Type B pancreatic cell (in vitro differentiated cells): Measurements from ENCODE around the gene BMP6. TPM values are rescaled to one million over a fixed set of nuclear protein-coding genes. Genes with fewer than 3 reads are reported as not detected.

Experiments
- DNase-seq: peaks from one replicate; pipeline ENCODE4 v3.0.0; 2021; ENCODE audit warnings: mixed read lengths; ENCODE audit not compliant: unreplicated experiment; ENCODE audit errors: extremely low spot score
- H3K27ac Mint-ChIP-seq: 2 replicates; pipeline ENCODE4 v1.8.0; 2021; ENCODE audit warnings: mild to moderate bottlenecking, mixed read lengths
- H3K27me3 Mint-ChIP-seq: 2 replicates; pipeline ENCODE4 v1.8.0; 2021; ENCODE audit warnings: mixed read lengths
- H3K36me3 Mint-ChIP-seq: 2 replicates; pipeline ENCODE4 v1.8.0; 2021; ENCODE audit warnings: mixed read lengths
- H3K4me1 Mint-ChIP-seq: one replicate; pipeline ENCODE4 v1.8.0; 2021; ENCODE audit warnings: mixed read lengths; ENCODE audit not compliant: unreplicated experiment
- H3K4me3 Mint-ChIP-seq: 2 replicates; pipeline ENCODE4 v1.8.0; 2021; ENCODE audit warnings: mild to moderate bottlenecking, mixed read lengths
- H3K9me3 Mint-ChIP-seq: 2 replicates; pipeline ENCODE4 v1.8.0; 2021; ENCODE audit warnings: mixed read lengths
- total RNA-seq: library from RNA; stranded (reverse); gene quantifications from 2 replicates; pipeline ENCODE4 v1.2.1, GENCODE V29; 2021; ENCODE audit warnings: low replicate concordance
- TF ChIP-seq, protein P1 (sequence below): fragments of 200-600 bp; sonication (generic); conservative IDR thresholded peaks from 2 replicates; pipeline ENCODE4 v1.5.0; 2021; ENCODE audit warnings: antibody characterized with exemption, mild to moderate bottlenecking

The BMP6 gene
- total RNA-seq, 1 donor from 2014 or later = 1.8 TPM

DNA sequence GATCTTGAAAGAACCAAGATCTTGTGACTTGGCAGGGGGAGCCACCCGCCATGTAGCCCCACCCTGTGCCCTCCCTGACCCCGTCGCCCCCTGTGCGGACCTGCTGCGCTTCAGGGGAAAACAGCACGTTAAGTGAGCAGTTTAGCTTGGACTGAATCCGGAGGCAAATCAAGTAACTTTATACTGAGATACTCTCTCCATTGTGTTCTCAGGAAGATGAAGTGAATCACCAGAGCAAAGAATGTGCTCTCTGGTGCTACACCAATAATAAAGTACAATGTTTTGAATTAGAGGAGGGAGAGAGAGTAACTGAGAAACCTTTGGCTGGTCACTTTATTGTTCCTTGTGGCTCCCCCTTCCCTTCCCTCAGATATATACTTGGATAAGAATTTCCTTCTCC, 101.2 kb downstream of the BMP6 start:
- Mint-ChIP-seq H3K4me1 (peaks cover 12% of the 10 kb centered on the region), H3K4me3 (no peak overlapping the region), H3K27ac (no peak overlapping the region), H3K36me3 (no peaks in the 10 kb centered on the region), H3K27me3 (peaks cover 5% of the 10 kb centered on the region), H3K9me3 (no peaks in the 10 kb centered on the region)
- TF ChIP-seq, protein P1, sequence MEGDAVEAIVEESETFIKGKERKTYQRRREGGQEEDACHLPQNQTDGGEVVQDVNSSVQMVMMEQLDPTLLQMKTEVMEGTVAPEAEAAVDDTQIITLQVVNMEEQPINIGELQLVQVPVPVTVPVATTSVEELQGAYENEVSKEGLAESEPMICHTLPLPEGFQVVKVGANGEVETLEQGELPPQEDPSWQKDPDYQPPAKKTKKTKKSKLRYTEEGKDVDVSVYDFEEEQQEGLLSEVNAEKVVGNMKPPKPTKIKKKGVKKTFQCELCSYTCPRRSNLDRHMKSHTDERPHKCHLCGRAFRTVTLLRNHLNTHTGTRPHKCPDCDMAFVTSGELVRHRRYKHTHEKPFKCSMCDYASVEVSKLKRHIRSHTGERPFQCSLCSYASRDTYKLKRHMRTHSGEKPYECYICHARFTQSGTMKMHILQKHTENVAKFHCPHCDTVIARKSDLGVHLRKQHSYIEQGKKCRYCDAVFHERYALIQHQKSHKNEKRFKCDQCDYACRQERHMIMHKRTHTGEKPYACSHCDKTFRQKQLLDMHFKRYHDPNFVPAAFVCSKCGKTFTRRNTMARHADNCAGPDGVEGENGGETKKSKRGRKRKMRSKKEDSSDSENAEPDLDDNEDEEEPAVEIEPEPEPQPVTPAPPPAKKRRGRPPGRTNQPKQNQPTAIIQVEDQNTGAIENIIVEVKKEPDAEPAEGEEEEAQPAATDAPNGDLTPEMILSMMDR = no peak
- DNase-seq = no peak

DNA sequence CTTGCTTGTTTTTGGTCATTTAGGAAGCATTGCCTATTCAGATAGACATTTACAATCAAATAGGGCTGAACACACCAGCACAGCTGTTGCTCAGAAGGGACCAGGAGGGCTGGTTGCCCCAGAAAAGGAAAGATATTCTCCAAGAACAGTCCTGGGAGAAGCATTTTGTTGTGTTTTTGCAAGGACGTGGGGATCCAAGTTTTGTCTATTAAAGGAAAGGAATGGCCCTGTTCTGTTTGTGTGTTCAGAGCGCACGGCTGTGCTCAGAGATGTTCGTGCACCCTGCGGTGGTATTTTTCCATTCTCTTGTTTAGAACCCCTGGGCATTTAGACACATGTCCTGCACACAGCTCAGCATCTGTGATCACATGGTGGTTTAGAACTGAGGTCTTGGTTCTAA, 102.2 kb downstream of the BMP6 start:
- TF ChIP-seq, protein P1 = no peak
- Mint-ChIP-seq H3K27ac (no peak overlapping the region), H3K9me3 (no peaks in the 10 kb centered on the region), H3K4me3 (no peak overlapping the region), H3K4me1 (peaks cover 12% of the 10 kb centered on the region), H3K36me3 (no peaks in the 10 kb centered on the region), H3K27me3 (peaks cover 5% of the 10 kb centered on the region)
- DNase-seq = no peak

DNA sequence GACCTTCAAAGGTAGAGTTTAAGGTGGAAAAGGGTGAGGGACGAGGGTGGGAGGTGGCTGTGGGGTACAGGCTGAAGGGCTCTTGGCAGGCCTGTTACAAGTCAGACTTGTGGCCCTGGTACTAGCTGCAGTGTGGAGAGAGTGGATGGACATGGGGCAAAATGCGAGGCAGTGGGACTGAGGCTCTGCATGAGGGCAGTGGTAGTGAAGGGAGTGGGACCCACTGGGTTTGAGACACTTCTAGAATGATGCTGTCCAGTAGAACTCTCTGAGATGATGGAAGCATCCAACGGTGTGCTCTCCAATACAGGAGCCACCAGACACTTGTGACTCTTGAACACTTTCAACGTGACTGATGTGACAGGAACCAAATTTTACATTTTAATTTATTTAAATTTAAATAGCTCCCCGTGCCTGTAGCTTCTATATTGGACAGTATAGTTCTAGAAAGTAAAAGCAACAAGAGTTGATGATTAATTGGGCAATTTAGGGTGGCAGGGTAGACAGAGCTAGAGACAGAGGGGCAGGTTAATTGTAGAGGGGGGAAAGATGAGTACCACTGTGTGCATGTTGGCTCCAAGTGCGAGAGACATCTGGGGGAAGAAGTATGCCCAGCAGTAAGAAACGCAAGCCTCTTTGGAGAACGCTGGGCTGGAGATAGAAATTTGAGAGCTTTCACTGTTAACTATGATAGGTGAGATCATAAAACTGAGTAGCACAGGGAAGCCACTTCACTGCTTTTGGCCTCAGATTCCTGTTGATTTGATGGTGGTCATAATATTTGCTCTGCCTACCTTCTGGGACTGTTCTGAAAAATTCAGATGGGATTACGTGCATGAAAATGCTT, 107.2 kb downstream of the BMP6 start:
- TF ChIP-seq, protein P1 = no peak
- no peaks in the 10 kb centered on the region for H3K4me1 Mint-ChIP-seq
- no peaks in the 10 kb centered on the region for H3K36me3 Mint-ChIP-seq
- no peak for DNase-seq
- H3K9me3 Mint-ChIP-seq = no peaks in the 10 kb centered on the region
- no peak overlapping the region for H3K4me3 Mint-ChIP-seq
- no peak overlapping the region for H3K27ac Mint-ChIP-seq
- no peaks in the 10 kb centered on the region for H3K27me3 Mint-ChIP-seq

DNA sequence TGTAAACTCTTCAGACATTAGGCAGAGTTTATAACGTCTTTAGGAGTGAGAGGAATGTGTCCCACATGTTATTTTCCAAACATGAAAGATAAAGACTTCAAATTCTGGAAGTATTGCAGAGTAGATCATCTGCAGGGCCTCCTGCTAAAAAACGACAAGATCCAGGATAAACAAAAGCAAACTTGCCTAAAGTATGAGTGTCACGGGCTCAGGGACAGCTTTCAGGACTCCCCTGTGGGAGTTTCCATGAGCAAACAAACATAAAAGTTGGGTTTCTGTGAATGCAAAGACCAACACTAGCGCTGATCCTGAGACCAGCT, 107.8 kb downstream of the BMP6 start:
- TF ChIP-seq, protein P1 = no peak
- Mint-ChIP-seq H3K27ac (no peak overlapping the region), H3K4me1 (no peaks in the 10 kb centered on the region), H3K36me3 (no peaks in the 10 kb centered on the region), H3K4me3 (no peak overlapping the region), H3K27me3 (no peaks in the 10 kb centered on the region), H3K9me3 (no peaks in the 10 kb centered on the region)
- no peak for DNase-seq

DNA sequence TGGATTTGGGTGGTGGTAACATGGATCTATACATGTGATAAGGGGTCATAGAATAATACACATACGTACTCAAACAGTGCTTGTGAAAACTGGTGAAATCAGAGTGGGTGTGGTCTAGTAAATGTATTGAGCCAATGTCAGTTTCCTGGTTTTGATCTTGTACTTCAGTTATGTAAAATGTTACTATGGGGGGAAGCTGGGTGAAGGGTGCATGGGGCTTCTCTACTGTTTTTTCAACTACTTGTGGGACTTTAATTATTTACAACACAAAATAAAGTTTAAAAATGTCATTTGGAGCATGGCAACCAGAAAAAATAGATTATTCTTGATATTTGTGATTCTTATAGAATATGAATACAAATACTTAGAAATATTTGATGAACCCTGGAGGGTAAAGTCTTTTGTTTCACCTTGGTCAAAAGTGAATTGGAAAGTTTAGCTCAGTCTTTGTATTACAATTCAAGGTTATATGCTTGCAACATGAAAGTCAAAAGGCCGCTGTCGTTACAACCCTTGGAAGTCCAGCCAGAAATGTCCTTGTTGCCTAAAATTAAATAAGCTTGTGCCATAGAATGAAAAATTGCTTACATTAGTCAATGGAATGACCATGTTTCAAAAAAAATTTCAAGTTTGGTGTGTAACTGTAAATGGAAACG, 110.6 kb downstream of the BMP6 start:
- Mint-ChIP-seq H3K9me3 (no peaks in the 10 kb centered on the region), H3K27ac (no peak overlapping the region), H3K4me3 (no peak overlapping the region), H3K27me3 (no peaks in the 10 kb centered on the region), H3K4me1 (no peaks in the 10 kb centered on the region), H3K36me3 (no peaks in the 10 kb centered on the region)
- no peak for DNase-seq
- TF ChIP-seq, protein P1 = no peak
